Measurements from ENCODE around the gene LHFPL3. TPM values are rescaled to one million over a fixed set of nuclear protein-coding genes. Genes with fewer than 3 reads are reported as not detected.

LHFPL3 gene
- polyA plus RNA-seq, 1 donor from 2014 or later, result 5.6 TPM

GRCh38 chr7:104758504-104758903 lies 430.1 kb downstream of the LHFPL3 start:
- H3K79me2 ChIP-seq (replicated peaks; ENCODE audit: insufficient read depth, low read length), result no peaks in the 10 kb centered on the region
- no peak overlapping the region for H2AFZ ChIP-seq (ENCODE audit: low read depth, low read length)
- H3K27me3 ChIP-seq (ENCODE audit: insufficient read depth, low read depth, low read length), result no peaks in the 10 kb centered on the region
- no peaks in the 10 kb centered on the region for H3K36me3 ChIP-seq (ENCODE audit: insufficient read depth, low read length)
- H3F3A ChIP-seq (ENCODE audit: insufficient read depth, low read length, poor library complexity, severe bottlenecking), result no peaks in the 10 kb centered on the region
- no peaks in the 10 kb centered on the region for H3K9me3 ChIP-seq (ENCODE audit: low read length)
- TF ChIP-seq POLR2AphosphoS5 (IDR thresholded peaks at IDR 0.05) (peak; percentile 4), EP300 (conservative IDR thresholded peaks at IDR 0.05; ENCODE audit: poor library complexity, severe bottlenecking) (no peak)
- H3K27ac ChIP-seq (ENCODE audit: low read length), result no peak overlapping the region
- H3K9me2 ChIP-seq (ENCODE audit: insufficient read depth, low read length), result no peaks in the 10 kb centered on the region
- no peak overlapping the region for H3K4me3 ChIP-seq (ENCODE audit: low read length)
- H4K20me1 ChIP-seq (ENCODE audit: insufficient read depth), result no peaks in the 10 kb centered on the region
- H3K9ac ChIP-seq (ENCODE audit: low read length), result no peak overlapping the region
- H3K4me2 ChIP-seq (ENCODE audit: low read length), result no peak overlapping the region

- H3K4me2 ChIP-seq (ENCODE audit: low read length), result no peak overlapping the region
- no peaks in the 10 kb centered on the region for H3F3A ChIP-seq (ENCODE audit: insufficient read depth, low read length, poor library complexity, severe bottlenecking)
- no peaks in the 10 kb centered on the region for H3K79me2 ChIP-seq (replicated peaks; ENCODE audit: insufficient read depth, low read length)
- no peaks in the 10 kb centered on the region for H3K9me3 ChIP-seq (ENCODE audit: low read length)
- no peak overlapping the region for H3K9ac ChIP-seq (ENCODE audit: low read length)
- H3K36me3 ChIP-seq (ENCODE audit: insufficient read depth, low read length), result no peaks in the 10 kb centered on the region
- H3K9me2 ChIP-seq (ENCODE audit: insufficient read depth, low read length), result no peaks in the 10 kb centered on the region
- H2AFZ ChIP-seq (ENCODE audit: low read depth, low read length), result no peak overlapping the region
- H3K4me3 ChIP-seq (ENCODE audit: low read length), result no peak overlapping the region
- no peaks in the 10 kb centered on the region for H4K20me1 ChIP-seq (ENCODE audit: insufficient read depth)
- H3K27ac ChIP-seq (ENCODE audit: low read length), result no peak overlapping the region
- H3K27me3 ChIP-seq (ENCODE audit: insufficient read depth, low read depth, low read length), result no peaks in the 10 kb centered on the region
- TF ChIP-seq REST (IDR thresholded peaks at IDR 0.05; ENCODE audit: borderline replicate concordance), result no peak
- no peak for TF ChIP-seq TAF1 (IDR thresholded peaks at IDR 0.05; ENCODE audit: low read depth)
- TF ChIP-seq EP300 (conservative IDR thresholded peaks at IDR 0.05; ENCODE audit: poor library complexity, severe bottlenecking), result no peak
- TF ChIP-seq POLR2AphosphoS5 (IDR thresholded peaks at IDR 0.05), result no peak
- TF ChIP-seq RAD21 (conservative IDR thresholded peaks at IDR 0.05), result no peak
- TF ChIP-seq CTCF (IDR thresholded peaks at IDR 0.05; ENCODE audit: poor library complexity, severe bottlenecking), result no peak
- TF ChIP-seq SMC3 (conservative IDR thresholded peaks at IDR 0.05; ENCODE audit: poor library complexity), result no peak
- TF ChIP-seq MXI1 (conservative IDR thresholded peaks at IDR 0.05; ENCODE audit: poor library complexity, severe bottlenecking), result no peak
- no peak for TF ChIP-seq EZH2 (IDR thresholded peaks at IDR 0.05; ENCODE audit: borderline replicate concordance, insufficient read depth, low read length, poor library complexity, severe bottlenecking)
Observed at GRCh38 chr7:104761892-104762291, 433.5 kb downstream of the LHFPL3 start.

- H2AFZ ChIP-seq (ENCODE audit: low read depth, low read length), result no peak overlapping the region
- H4K20me1 ChIP-seq (ENCODE audit: insufficient read depth), result no peaks in the 10 kb centered on the region
- no peaks in the 10 kb centered on the region for H3F3A ChIP-seq (ENCODE audit: insufficient read depth, low read length, poor library complexity, severe bottlenecking)
- H3K27me3 ChIP-seq (ENCODE audit: insufficient read depth, low read depth, low read length), result no peaks in the 10 kb centered on the region
- H3K27ac ChIP-seq (ENCODE audit: low read length), result no peak overlapping the region
- H3K36me3 ChIP-seq (ENCODE audit: insufficient read depth, low read length), result no peaks in the 10 kb centered on the region
- no peaks in the 10 kb centered on the region for H3K79me2 ChIP-seq (replicated peaks; ENCODE audit: insufficient read depth, low read length)
- H3K9ac ChIP-seq (ENCODE audit: low read length), result no peak overlapping the region
- H3K4me2 ChIP-seq (ENCODE audit: low read length), result no peak overlapping the region
- no peaks in the 10 kb centered on the region for H3K9me2 ChIP-seq (ENCODE audit: insufficient read depth, low read length)
- no peak overlapping the region for H3K4me3 ChIP-seq (ENCODE audit: low read length)
- H3K9me3 ChIP-seq (ENCODE audit: low read length), result no peaks in the 10 kb centered on the region
- TF ChIP-seq POLR2AphosphoS5 (IDR thresholded peaks at IDR 0.05) (no peak), EP300 (conservative IDR thresholded peaks at IDR 0.05; ENCODE audit: poor library complexity, severe bottlenecking) (no peak), CTCF (IDR thresholded peaks at IDR 0.05; ENCODE audit: poor library complexity, severe bottlenecking) (no peak), TAF1 (IDR thresholded peaks at IDR 0.05; ENCODE audit: low read depth) (no peak), REST (IDR thresholded peaks at IDR 0.05; ENCODE audit: borderline replicate concordance) (no peak), RAD21 (conservative IDR thresholded peaks at IDR 0.05) (no peak), EZH2 (IDR thresholded peaks at IDR 0.05; ENCODE audit: borderline replicate concordance, insufficient read depth, low read length, poor library complexity, severe bottlenecking) (no peak), SMC3 (conservative IDR thresholded peaks at IDR 0.05; ENCODE audit: poor library complexity) (no peak), MXI1 (conservative IDR thresholded peaks at IDR 0.05; ENCODE audit: poor library complexity, severe bottlenecking) (no peak)
Observed at GRCh38 chr7:104767113-104767512, 438.7 kb downstream of the LHFPL3 start.
